Activated CD4-positive, alpha-beta T cell treated with anti-CD3 and anti-CD28 coated beads, Interleukin-2, amount 50 U/mL, for 4 hours (primary cell): Measurements from ENCODE around the gene PCDHB16.

Experiments
- DNase-seq, 2 experiments: peaks; one replicate each; pipeline ENCODE4 v3.0.0-alpha.2; 2020

The PCDHB16 gene

DNA sequence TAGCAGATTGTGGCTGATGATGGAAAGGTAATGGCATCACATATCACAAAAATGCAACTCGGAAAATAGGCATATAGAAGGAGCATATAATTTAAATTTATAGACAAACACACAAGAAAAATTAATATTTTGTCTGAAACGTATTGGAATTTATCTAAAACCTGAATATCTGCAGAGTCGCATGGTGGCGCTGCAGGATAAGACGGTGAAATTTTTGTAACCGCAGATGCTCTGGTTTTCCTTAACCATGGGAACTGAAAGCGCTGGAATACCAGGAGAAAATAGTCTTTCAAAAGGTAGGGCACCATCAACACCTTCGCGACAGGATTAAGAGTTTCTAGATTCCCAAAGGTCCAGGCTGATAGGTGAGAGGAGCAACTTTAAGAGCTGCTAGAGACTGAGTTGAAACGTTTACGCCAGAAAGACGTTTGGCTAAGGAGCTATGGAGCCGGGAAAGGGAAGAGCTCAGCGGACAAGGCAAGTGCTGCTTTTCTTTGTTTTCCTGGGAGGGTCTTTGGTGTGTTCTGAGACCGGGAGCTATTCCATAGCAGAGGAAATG, 52.0 kb downstream of the PCDHB16 start:
- no peak for DNase-seq
